HFF-Myc (cell line): ENCODE results near the gene ARHGAP45.

Source experiments
- DNase-seq: peaks from one replicate; pipeline ENCODE4 v3.0.0-alpha.2; 2011; ENCODE audit warnings: low read depth; ENCODE audit errors: extremely low read depth
- H3K4me3 ChIP-seq: replicated peaks from 2 replicates; pipeline ENCODE4 v1.5.1; 2011; ENCODE audit warnings: low read depth, mild to moderate bottlenecking, control low read depth, low read length
- TF ChIP-seq, protein P1 (sequence below): IDR thresholded peaks from 2 replicates; pipeline ENCODE4 v1.5.1; 2012; ENCODE audit warnings: mild to moderate bottlenecking, low read depth, low read length, control low read depth; ENCODE audit errors: missing control alignments

ARHGAP45 gene

DNA sequence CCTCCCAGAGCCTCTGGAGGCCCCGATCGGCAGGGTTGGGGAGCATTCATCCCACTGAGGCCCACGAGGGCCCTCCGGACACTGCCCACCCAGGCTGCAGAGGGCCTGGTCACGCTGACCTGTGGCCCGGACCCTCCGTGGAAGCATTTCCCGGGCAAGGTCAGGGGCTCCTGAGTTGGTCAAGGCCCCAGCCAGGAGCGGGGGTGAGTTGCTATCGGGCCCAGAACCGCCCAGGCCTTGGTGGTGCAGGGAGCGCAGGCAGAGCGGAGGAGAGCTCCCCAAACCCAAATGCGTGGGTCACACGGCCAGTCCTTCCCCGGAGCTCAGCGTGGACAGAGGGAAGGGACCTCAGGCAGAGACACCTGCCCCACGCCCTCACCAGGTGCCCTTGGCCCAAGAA is 62.6 kb downstream of the ARHGAP45 start:
- TF ChIP-seq, protein P1, sequence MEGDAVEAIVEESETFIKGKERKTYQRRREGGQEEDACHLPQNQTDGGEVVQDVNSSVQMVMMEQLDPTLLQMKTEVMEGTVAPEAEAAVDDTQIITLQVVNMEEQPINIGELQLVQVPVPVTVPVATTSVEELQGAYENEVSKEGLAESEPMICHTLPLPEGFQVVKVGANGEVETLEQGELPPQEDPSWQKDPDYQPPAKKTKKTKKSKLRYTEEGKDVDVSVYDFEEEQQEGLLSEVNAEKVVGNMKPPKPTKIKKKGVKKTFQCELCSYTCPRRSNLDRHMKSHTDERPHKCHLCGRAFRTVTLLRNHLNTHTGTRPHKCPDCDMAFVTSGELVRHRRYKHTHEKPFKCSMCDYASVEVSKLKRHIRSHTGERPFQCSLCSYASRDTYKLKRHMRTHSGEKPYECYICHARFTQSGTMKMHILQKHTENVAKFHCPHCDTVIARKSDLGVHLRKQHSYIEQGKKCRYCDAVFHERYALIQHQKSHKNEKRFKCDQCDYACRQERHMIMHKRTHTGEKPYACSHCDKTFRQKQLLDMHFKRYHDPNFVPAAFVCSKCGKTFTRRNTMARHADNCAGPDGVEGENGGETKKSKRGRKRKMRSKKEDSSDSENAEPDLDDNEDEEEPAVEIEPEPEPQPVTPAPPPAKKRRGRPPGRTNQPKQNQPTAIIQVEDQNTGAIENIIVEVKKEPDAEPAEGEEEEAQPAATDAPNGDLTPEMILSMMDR: no peak
- H3K4me3 ChIP-seq: no peak overlapping the region
- no peak for DNase-seq

DNA sequence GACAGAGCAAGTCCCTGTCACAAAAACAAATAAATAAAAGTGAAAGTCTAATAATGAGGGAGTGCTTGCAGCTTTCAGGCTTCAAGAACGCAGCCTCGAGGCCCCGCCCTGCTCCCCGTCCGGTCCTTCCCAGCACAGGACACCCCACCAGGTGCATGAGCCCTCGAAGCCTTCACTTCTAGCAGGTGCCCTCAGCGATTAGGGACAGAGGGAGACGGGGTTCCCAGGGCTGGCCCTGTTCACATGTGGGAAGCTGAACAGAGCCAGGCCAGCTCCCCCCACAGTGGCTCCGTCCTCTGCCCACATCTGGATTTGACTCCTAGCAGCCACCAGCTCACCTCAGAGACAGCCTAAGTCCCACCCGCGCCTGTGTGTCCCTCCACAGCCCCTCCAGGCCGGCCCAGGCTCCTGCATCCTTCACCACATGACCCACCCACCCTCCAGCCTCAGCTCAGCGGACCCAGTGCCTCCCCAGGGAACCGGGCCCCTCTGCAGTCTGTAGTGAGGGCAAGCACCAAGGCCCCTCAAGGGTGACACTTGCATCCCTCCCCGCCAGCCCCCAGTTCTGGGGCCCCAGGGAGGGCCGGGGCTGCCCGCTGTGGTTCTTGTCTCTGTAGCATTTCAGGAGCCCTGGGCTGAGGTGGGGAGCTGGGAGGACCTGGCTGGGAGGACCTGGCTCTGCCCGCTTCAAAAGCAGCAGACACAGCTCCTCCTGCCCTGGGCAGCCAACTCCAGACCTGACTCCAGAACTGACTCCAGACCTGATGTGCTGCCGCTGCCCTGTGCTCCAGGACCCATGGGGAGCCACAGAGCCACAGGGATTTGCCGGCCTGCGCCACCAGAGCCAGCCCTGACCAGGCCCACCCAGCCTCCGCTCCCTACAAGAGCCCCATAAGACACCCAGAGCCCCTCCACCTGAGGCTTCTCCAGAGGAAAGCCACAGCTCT is 64.1 kb downstream of the ARHGAP45 start:
- DNase-seq: no peak
- TF ChIP-seq, protein P1: no peak
- peak overlapping the region; percentile 57 for H3K4me3 ChIP-seq

DNA sequence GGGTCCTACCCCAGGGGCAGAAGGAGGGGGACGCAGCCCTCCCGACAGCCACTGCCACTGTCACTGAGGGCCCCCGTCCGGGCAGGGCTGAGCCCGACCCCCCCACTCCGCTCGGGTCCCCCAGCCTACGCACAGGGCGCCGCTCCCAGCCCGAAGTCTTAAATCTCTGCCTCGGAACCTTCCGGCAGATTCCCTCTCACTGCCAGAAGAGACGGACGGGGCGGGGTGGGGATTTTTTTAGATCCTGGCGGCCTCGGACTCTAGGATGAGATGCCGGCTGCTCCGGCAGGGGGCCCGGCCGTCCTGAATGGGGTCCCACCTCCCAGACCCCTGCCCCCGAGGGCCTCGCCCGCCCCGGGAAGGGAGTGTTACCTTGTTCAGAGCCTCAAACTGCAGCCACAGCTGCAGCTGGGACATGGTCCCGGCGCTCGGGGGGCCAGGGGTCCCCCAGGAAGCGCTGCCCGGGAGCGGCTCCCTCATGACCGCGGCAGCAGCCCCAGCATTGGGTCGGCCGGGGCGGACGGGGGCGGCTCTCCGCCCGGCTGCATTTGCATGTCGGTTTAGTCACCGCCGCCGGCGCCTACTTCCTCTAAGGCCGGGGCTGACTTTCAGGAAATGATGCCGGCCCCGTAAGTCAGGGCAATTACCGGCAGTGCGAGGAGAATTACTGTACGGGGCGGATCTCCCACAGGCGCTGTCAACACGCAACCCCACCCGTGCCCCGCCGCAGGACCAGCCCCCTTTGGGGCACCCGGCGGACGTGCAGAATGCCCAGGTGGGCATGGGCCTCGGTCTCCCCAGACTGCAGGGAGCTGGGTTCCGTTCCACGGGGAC is 65.0 kb downstream of the ARHGAP45 start:
- peak overlapping the region; percentile 57 for H3K4me3 ChIP-seq
- TF ChIP-seq, protein P1: peak; percentile 9
- no peak for DNase-seq

DNA sequence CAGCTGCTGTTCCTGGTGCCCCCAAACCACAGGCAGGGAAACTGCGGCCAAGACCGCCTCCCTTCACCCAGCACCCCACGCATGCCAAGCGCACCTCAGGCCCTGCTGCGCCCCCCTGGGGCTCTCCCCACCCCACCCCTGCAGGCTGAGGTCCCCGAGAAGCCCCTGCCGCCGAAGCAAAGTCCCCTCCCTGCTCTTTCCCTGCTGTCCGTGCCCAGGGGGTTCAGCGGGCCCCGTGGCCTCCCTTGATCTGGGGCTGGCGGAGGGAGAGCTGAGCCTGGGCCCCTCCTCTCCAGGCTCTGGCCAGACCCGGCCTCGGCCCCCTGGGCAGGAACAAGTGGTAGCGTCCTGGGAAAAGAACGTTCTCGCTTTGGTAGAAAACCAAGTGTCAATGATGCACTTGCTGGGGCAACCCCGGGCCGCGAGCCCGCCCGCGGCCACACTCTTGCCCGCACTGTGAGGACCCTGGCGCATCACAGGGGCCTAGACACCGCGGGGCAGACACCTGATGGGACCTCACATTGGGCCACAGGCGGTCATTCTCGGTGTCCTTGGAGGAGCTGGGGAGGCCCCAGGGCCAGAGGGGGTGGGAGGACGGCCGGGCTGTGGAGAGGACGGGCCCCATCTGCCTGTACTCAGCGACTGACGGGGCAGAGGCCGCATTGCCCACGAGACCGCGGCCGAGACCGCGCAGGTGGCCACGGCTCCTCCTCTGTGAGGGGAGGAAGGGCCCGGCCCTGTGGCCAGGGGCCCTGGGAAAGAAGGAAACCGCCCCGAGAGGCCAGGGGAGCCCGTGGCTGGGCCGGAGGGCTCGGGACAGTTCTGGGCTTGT is 65.8 kb downstream of the ARHGAP45 start:
- no peak for DNase-seq
- H3K4me3 ChIP-seq: peak overlapping the region; percentile 57
- TF ChIP-seq, protein P1: no peak

DNA sequence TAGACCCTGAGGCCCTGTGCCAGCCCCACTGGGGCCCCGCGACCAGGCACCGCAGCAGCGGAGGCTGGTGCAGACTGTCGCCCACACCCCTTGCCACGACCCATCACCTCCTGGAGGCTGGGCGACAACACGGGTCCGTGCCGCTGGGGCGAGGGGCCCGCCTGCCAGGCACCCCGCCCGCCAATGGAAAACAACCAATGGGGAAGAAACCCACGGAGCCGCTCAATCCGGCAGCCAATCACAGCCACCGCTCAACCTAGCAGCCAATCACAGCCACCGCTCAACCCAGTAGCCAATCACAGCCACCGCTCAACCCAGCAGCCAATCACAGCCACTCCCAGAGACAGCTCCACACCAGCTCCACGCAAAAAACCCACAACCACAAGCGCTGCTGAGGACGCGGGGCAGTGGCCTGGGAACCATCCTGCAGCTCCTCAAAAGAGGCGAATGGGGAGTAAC is 66.5 kb downstream of the ARHGAP45 start:
- DNase-seq: no peak
- TF ChIP-seq, protein P1: no peak
- no peak overlapping the region for H3K4me3 ChIP-seq

DNA sequence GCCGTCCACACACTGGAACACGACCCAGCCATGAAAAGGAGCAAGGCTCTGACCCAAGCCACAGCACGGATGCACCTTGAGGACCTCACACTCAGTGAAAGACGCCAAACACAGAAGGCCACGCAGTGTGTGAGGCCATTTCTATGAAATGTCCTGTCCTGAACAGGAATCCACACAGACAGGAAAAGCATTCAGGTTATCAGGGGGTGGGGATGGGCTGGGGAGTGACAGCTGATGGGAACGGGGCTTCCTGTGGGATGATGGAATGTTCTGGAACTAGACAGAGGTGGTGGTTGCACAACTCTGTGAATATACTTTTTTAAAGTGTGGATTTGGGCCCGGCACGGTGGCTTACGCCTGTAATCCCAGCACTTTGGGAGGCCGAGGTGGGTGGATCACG is 67.5 kb downstream of the ARHGAP45 start:
- H3K4me3 ChIP-seq: no peak overlapping the region
- TF ChIP-seq, protein P1: no peak
- no peak for DNase-seq
